PC-3 (cell line): ENCODE data around the gene CSAD.

Experiments
- CTCF ChIP-seq: fragments of 300-600 bp; sonication (generic); conservative IDR thresholded peaks from 2 replicates; pipeline ENCODE4 v1.5.1; 2017; ENCODE audit warnings: antibody characterized with exemption, low read depth, mild to moderate bottlenecking, low read length
- EZH2phosphoT487 ChIP-seq: fragments of 300-600 bp; sonication (generic); IDR thresholded peaks from 2 replicates; pipeline ENCODE4 v1.6.1; 2018; ENCODE audit warnings: mild to moderate bottlenecking, antibody characterized with exemption, low read length, borderline replicate concordance

DNA sequence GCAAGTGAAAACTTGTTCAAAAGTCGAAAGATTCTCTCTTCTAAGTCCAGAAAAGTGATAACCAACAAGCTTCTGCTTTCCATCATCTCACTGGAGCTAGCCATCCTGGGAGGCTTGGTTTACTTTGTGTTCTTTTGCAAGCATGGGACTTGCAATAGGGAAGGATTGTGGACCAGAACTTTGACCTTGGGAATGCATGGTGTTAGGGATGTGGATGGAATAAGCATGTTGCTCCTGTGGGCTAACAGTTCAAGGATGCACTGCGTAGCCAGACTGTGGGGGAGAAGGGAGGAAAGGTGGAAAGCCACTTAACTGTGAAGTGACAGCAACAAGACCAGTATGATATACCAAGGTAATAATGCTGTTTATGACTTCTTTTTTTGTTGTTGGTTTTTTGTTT lies 48.9 kb downstream of the CSAD start:
- no peak for TF ChIP-seq CTCF
- TF ChIP-seq EZH2phosphoT487 = no peak
